HepG2 (cell line): ENCODE measurements around the gene PML. TPM values are rescaled to one million over a fixed set of nuclear protein-coding genes. Genes with fewer than 3 reads are reported as not detected.

Source experiments
- ASH2L ChIP-seq: fragments of 300-600, 200-600 bp; sonication (generic); IDR thresholded peaks from 2 replicates; pipeline ENCODE4 v1.7.0; 2017; ENCODE audit warnings: low read depth, mild to moderate bottlenecking, moderate library complexity, mixed read lengths, low read length; ENCODE audit not compliant: insufficient read length
- DMTF1 ChIP-seq: sonication (generic); formaldehyde crosslinking; IDR thresholded peaks from 2 replicates; pipeline ENCODE4 v1.4.0; 2020; ENCODE audit warnings: mild to moderate bottlenecking, missing genetic modification reagents
- HOXA3 ChIP-seq: sonication (generic); formaldehyde crosslinking; IDR thresholded peaks from 2 replicates; pipeline ENCODE4 v1.5.0; 2020; ENCODE audit warnings: missing genetic modification reagents
- NAIF1 ChIP-seq: sonication (generic); formaldehyde crosslinking; IDR thresholded peaks from 2 replicates; pipeline ENCODE4 v1.5.0; 2020; ENCODE audit warnings: mild to moderate bottlenecking, missing genetic modification reagents, borderline replicate concordance
- PCBP1 ChIP-seq: fragments of 200-400 bp; formaldehyde crosslinking; IDR thresholded peaks from 2 replicates; pipeline ENCODE4 v1.6.1; 2017; ENCODE audit warnings: mild to moderate bottlenecking, low read depth, low read length, borderline replicate concordance
- PRDM15 ChIP-seq: sonication (generic); formaldehyde crosslinking; IDR thresholded peaks from 2 replicates; pipeline ENCODE4 v1.4.0; 2020; ENCODE audit warnings: missing genetic modification reagents
- SP4 ChIP-seq: sonication (generic); formaldehyde crosslinking; IDR thresholded peaks from 2 replicates; pipeline ENCODE4 v1.8.1; 2023; ENCODE audit warnings: mild to moderate bottlenecking, missing genetic modification reagents
- STAG1 ChIP-seq: sonication (generic); formaldehyde crosslinking; IDR thresholded peaks from 2 replicates; pipeline ENCODE4 v1.4.0; 2020; ENCODE audit warnings: missing genetic modification reagents
- ZNF317 ChIP-seq: sonication (generic); formaldehyde crosslinking; IDR thresholded peaks from 2 replicates; pipeline ENCODE4 v1.5.0; 2020; ENCODE audit warnings: mild to moderate bottlenecking, missing genetic modification reagents
- ZNF512 ChIP-seq: sonication (generic); formaldehyde crosslinking; IDR thresholded peaks from 2 replicates; pipeline ENCODE4 v1.4.0; 2020; ENCODE audit warnings: mild to moderate bottlenecking, missing genetic modification reagents
- ZNF660 ChIP-seq: sonication (generic); formaldehyde crosslinking; IDR thresholded peaks from 2 replicates; pipeline ENCODE4 v1.5.1; 2020; ENCODE audit warnings: mild to moderate bottlenecking, low read depth, missing genetic modification reagents, borderline replicate concordance
- ZNF800 ChIP-seq: sonication (generic); formaldehyde crosslinking; IDR thresholded peaks from 2 replicates; pipeline ENCODE4 v1.4.0; 2020; ENCODE audit warnings: missing genetic modification reagents
- ZSCAN31 ChIP-seq: sonication (generic); formaldehyde crosslinking; IDR thresholded peaks from 2 replicates; pipeline ENCODE4 v1.5.0; 2020; ENCODE audit warnings: low read depth, mild to moderate bottlenecking, missing genetic modification reagents
- polyA plus RNA-seq, 8 experiments: library from polyadenylated mRNA; depleted of rRNA in 3 of 8; stranded (reverse) in 7 of 8; unstranded in 1 of 8; fragments of >200 nt; fragmentation: Illumina TruSeq in 4 of 8; extraction: Trizol in 4 of 8; gene quantifications; 2 replicates each; pipeline versions ENCODE4 v1.2.1 to v1.2.3, GENCODE V29; 2011 to 2016; ENCODE audit warnings: low read depth in 4 of 8, missing spikeins in 1 of 8, mixed read lengths in 1 of 8; ENCODE audit not compliant: insufficient read depth in 1 of 8
- total RNA-seq, 5 experiments: library from RNA; depleted of rRNA; stranded (reverse); fragments of >200 nt; fragmentation: Illumina TruSeq; extraction: Trizol; gene quantifications; 2 replicates each; pipeline ENCODE4 v1.2.3, GENCODE V29; 2016; ENCODE audit warnings: low read depth in 1 of 5
- TF ChIP-seq, protein P1 (sequence below): sonication (generic); formaldehyde crosslinking; conservative IDR thresholded peaks from 2 replicates; pipeline ENCODE4 v1.8.0; 2022; ENCODE audit warnings: low read depth, missing genetic modification reagents
- TF ChIP-seq, protein P2 (sequence below): sonication (generic); formaldehyde crosslinking; IDR thresholded peaks from 2 replicates; pipeline ENCODE4 v1.5.1; 2020; ENCODE audit warnings: missing genetic modification reagents, mild to moderate bottlenecking, borderline replicate concordance

Gene PML
- total and polyA plus RNA-seq, 2 of the 13 experiments (the other 11 are each of a cell fraction or from before 2014, with no cell fraction given): 2.9 to 3.9 TPM

GRCh38 chr15:73972984-73973682 is 21.4 kb upstream of the PML start (continued):
- TF ChIP-seq NAIF1 (CRISPR knock-in tag) (no peak), PCBP1 (no peak), PRDM15 (CRISPR knock-in tag) (no peak), ZNF317 (CRISPR knock-in tag) (no peak), STAG1 (CRISPR knock-in tag) (peak; percentile 87), ZNF660 (no peak), SP4 (CRISPR knock-in tag) (no peak), ASH2L (no peak), DMTF1 (CRISPR knock-in tag) (no peak), HOXA3 (CRISPR knock-in tag) (0 out of 2 replicates have a peak, but pooled peaks have one; percentile 13), ZNF512 (CRISPR knock-in tag) (no peak), ZSCAN31 (CRISPR knock-in tag) (no peak), ZNF800 (CRISPR knock-in tag) (no peak)
- TF ChIP-seq, protein P1, sequence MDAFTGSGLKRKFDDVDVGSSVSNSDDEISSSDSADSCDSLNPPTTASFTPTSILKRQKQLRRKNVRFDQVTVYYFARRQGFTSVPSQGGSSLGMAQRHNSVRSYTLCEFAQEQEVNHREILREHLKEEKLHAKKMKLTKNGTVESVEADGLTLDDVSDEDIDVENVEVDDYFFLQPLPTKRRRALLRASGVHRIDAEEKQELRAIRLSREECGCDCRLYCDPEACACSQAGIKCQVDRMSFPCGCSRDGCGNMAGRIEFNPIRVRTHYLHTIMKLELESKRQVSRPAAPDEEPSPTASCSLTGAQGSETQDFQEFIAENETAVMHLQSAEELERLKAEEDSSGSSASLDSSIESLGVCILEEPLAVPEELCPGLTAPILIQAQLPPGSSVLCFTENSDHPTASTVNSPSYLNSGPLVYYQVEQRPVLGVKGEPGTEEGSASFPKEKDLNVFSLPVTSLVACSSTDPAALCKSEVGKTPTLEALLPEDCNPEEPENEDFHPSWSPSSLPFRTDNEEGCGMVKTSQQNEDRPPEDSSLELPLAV: no peak
- TF ChIP-seq, protein P2, sequence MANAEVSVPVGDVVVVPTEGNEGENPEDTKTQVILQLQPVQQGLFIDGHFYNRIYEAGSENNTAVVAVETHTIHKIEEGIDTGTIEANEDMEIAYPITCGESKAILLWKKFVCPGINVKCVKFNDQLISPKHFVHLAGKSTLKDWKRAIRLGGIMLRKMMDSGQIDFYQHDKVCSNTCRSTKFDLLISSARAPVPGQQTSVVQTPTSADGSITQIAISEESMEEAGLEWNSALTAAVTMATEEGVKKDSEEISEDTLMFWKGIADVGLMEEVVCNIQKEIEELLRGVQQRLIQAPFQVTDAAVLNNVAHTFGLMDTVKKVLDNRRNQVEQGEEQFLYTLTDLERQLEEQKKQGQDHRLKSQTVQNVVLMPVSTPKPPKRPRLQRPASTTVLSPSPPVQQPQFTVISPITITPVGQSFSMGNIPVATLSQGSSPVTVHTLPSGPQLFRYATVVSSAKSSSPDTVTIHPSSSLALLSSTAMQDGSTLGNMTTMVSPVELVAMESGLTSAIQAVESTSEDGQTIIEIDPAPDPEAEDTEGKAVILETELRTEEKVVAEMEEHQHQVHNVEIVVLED: no peak
